OCI-LY7 (cell line): ENCODE data around the gene AFG3L2.

Experiments used
- CTCF ChIP-seq: fragments of 200-600 bp; sonication (generic); conservative IDR thresholded peaks from 2 replicates; pipeline ENCODE4 v1.5.1; 2014; ENCODE audit warnings: mild to moderate bottlenecking, antibody characterized with exemption, low read length, moderate library complexity, mixed read lengths
- EZH2phosphoT487 ChIP-seq: fragments of 200-600 bp; sonication (generic); IDR thresholded peaks from 2 replicates; pipeline ENCODE4 v1.6.1; 2018; ENCODE audit warnings: low read depth, borderline replicate concordance, mild to moderate bottlenecking, mixed run types, antibody characterized with exemption, low read length, moderate library complexity, mixed read lengths

- TF ChIP-seq CTCF, result no peak
- TF ChIP-seq EZH2phosphoT487, result no peak
Observed at GRCh38 chr18:12330766-12331165, 46.3 kb downstream of the AFG3L2 start.
